ENCODE data around the gene MSH4.
"Not testable (repeated sequence)": the region's sequence is repeated elsewhere in the genome, so short reads cannot be mapped to it uniquely, and the experiment has no call there.

MSH4 gene

GRCh38 chr1:75937034-75937433 is 140.4 kb downstream of the MSH4 start:
- DNase-seq (ENCODE audit: low spot score): no peak

- DNase-seq (ENCODE audit: low spot score): not testable (repeated sequence)
Measured at GRCh38 chr1:75943037-75943436, 146.4 kb downstream of the MSH4 start.

GRCh38 chr1:75950176-75950575 is 153.5 kb downstream of the MSH4 start:
- no peak for DNase-seq (ENCODE audit: low spot score)

GRCh38 chr1:75952016-75952415 is 155.3 kb downstream of the MSH4 start:
- no peak for DNase-seq (ENCODE audit: low spot score)

GRCh38 chr1:75953461-75953860 is 156.8 kb downstream of the MSH4 start:
- no peak for DNase-seq (ENCODE audit: low spot score)

- DNase-seq (ENCODE audit: low spot score): no peak
Measured at GRCh38 chr1:75954586-75954985, 157.9 kb downstream of the MSH4 start.

All from hematopoietic multipotent progenitor cell treated with erythropoietin and hydrocortisone succinate and interleukin-3 and kit ligand, for 15 days (in vitro differentiated cells).